Femur (tissue), 1 donor: ENCODE data around the gene SPRY2.

Experiments
- DNase-seq: peaks from one replicate; pipeline ENCODE4 v3.0.0-alpha.2; 2017

Gene SPRY2

DNA sequence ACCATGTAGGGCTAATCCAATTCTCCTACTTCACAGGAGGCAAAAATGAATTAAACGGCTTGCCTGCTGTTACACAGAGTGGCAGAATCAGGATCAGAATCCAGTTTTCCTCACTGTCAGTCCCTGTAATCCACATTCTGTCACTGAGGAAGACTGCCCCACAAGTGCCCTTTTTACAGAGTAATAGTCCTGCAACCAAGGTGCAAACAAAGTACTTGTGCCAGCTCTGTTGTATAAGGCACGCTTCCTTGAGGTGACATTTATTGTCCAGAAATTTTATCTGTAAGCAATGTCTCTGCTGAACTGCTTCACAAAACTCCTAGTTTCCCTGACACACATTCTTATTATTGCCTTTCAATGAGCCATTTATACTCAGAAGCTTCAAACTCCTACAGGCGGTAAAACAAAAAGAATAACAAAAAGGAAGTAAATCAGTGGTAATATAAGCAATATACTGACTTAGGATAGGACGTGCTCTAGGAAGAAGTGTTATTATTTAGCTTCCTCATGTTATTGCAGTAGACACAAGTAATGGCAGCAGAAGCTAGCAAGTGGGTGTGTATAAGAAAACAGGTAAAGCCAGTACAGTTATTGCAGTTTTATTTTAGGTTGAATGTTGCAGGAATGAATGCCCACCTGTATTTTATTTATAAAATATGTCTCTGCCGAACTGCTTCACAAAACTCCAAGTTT is 28.8 kb downstream of the SPRY2 start:
- DNase-seq = no peak

DNA sequence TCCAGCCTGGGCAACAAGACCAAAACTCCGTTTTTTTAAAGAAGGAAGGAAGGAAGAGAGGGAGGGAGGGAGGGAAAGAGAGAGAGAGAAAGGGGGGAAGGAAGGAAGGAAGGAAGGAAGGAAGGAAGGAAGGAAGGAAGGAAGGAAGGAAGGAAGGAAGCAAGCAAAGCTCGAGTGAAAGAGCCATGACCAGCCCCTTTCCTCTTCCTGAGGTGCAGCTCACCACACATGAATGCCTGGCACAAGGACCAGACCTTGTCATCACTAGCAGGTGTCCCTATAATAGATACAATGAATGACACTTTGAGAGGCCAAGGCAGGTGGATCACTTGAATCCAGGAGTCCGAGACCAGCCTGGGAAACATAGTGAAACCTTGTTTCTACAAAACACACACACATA is 31.0 kb downstream of the SPRY2 start:
- DNase-seq = no peak

GRCh38 chr13:80307401-80307987 is 33.4 kb downstream of the SPRY2 start:
- DNase-seq = no peak

DNA sequence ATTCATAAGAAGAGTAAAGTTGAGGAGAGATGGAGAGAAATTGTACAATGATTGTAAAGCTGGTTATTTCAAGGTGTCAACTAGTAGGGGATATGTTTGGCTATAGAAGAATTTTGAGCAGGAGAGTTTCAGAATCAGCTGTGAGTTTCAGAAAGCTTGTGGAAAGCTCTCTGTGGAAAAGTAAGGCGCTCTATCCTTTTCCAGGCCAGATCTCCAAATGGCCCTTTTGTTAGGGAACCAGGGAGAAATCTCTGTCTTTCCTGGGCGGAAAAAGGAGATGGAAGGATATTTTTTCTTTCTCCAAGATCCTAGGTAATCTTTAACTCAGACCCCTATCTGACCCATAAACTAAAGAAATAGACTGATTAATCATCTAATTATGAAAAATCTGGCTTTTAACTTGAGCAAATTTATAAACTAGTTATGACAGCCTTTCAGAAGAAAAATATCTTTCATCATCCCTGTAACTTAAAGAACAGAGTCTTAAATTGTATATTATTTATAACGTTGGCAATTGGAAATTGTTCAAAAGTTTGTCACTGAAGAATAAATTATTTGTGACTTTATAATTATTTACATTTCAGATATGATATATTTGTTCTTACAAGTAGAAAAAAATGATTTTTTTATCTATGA is 34.5 kb downstream of the SPRY2 start:
- DNase-seq = no peak

DNA sequence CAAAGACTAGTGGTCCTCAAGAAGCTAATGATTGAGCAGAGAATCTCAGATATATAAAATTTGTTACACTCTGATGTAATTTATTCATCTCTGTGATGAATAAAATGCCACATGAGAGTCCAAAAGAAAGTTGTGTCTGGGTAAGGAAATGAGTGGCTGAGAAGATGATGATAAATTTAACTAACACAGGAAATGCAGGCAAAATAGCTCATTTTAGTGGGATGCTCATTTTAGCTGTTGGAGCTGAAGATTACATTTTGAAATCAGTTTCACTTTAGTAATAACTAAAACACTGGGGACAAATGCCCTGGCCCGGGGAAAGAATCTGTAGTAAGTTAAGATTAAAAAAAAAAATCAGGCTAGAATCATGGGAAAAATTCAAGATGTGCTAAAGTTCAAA is 35.2 kb downstream of the SPRY2 start:
- no peak for DNase-seq

GRCh38 chr13:80303225-80303811 is 37.6 kb downstream of the SPRY2 start:
- no peak for DNase-seq

- DNase-seq = no peak
These were observed 41.9 kb downstream of the SPRY2 start for GRCh38 chr13:80299046-80299445.

GRCh38 chr13:80297503-80297902 is 43.4 kb downstream of the SPRY2 start:
- DNase-seq = no peak

GRCh38 chr13:80297094-80297493 is 43.8 kb downstream of the SPRY2 start:
- no peak for DNase-seq

DNA sequence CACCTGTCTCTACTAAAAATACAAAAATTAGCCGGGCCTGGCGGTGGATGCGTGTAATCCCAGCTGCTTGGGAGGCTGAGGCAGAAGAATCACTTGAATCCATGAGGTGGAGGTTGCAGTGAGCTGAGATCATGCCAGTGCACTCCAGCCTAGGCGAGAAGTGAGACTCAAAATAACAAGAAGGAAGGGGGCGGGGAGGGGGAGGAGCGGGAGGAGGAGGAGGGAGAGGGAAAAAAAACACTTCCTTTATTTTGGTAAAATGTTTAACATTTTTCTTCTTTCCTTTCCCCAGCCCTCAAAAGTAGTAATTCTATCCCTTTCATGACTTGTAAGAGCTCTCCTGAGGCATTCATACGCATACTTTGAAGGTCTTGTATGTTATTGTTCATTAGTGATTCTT is 44.3 kb downstream of the SPRY2 start:
- DNase-seq = no peak

DNA sequence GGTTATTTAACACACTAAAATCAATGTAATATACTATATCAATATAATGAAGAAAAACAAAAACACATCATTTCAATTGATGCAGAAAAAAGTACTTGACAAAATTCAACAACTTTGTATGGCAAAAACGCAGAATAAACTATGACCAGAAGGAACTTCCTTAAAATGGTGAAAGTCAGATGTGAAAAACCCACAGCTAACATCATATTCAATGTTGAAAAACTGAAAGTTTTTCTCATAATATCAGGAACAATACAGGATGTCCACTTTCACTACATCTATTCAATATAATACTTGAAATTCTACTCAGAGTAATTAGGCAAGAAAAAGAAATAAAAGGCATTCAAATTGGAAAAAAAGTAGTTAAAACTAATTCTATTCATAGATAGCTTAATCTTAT is 50.3 kb downstream of the SPRY2 start:
- DNase-seq = no peak
